HEK293T (cell line): Measurements from ENCODE around the gene LPO.

Source experiments
- BHLHE40 ChIP-seq: fragments of 450-650 bp; IDR thresholded peaks from 2 replicates; pipeline ENCODE4 v1.6.1; 2016; ENCODE audit warnings: mild to moderate bottlenecking, moderate library complexity, borderline replicate concordance
- ELF4 ChIP-seq: fragments of 450-650 bp; IDR thresholded peaks from 2 replicates; pipeline ENCODE4 v1.6.1; 2017; ENCODE audit warnings: antibody characterized with exemption
- FOXA1 ChIP-seq: fragments of 450-650 bp; IDR thresholded peaks from 2 replicates; pipeline ENCODE4 v1.6.1; 2016; ENCODE audit warnings: mild to moderate bottlenecking
- FOXK2 ChIP-seq: fragments of 450-650 bp; IDR thresholded peaks from 2 replicates; pipeline ENCODE4 v1.6.1; 2016; ENCODE audit warnings: mild to moderate bottlenecking
- FOXM1 ChIP-seq: fragments of 450-650 bp; IDR thresholded peaks from 2 replicates; pipeline ENCODE4 v1.6.1; 2017; ENCODE audit warnings: mild to moderate bottlenecking, borderline replicate concordance
- HDGF ChIP-seq: fragments of 450-650 bp; IDR thresholded peaks from 2 replicates; pipeline ENCODE4 v1.6.1; 2017; ENCODE audit warnings: antibody characterized with exemption, borderline replicate concordance
- L3MBTL2 ChIP-seq: fragments of 450-650 bp; conservative IDR thresholded peaks from 2 replicates; pipeline ENCODE4 v1.6.1; 2016; ENCODE audit warnings: mild to moderate bottlenecking
- PKNOX1 ChIP-seq: fragments of 450-650 bp; IDR thresholded peaks from 2 replicates; pipeline ENCODE4 v1.6.1; 2016
- SP1 ChIP-seq: fragments of 450-650 bp; IDR thresholded peaks from 2 replicates; pipeline ENCODE4 v1.6.1; 2017
- SUZ12 ChIP-seq: fragments of 450-650 bp; IDR thresholded peaks from 2 replicates; pipeline ENCODE4 v1.6.1; 2016; ENCODE audit warnings: mild to moderate bottlenecking
- TARDBP ChIP-seq: fragments of 450-650 bp; IDR thresholded peaks from 2 replicates; pipeline ENCODE4 v1.6.1; 2016
- ZNF384 ChIP-seq: fragments of 450-650 bp; IDR thresholded peaks from 2 replicates; pipeline ENCODE4 v1.6.1; 2016

GRCh38 chr17:58247511-58248363 is 9.4 kb downstream of the LPO start:
- no peak for TF ChIP-seq SUZ12
- no peak for TF ChIP-seq FOXA1
- no peak for TF ChIP-seq HDGF
- no peak for TF ChIP-seq SP1
- no peak for TF ChIP-seq PKNOX1
- TF ChIP-seq ZNF384 = no peak
- no peak for TF ChIP-seq FOXM1
- no peak for TF ChIP-seq FOXK2
- no peak for TF ChIP-seq BHLHE40
- TF ChIP-seq ELF4 = no peak
- no peak for TF ChIP-seq L3MBTL2
- no peak for TF ChIP-seq TARDBP
